ENCODE data around the gene RAD50. TPM values are rescaled to one million over a fixed set of nuclear protein-coding genes. Genes with fewer than 3 reads are reported as not detected.

RAD50 gene
- total and polyA plus RNA-seq, 10 of the 15 experiments (the other 5 are each of a cell fraction or from before 2014, with no cell fraction given) = 12.8 to 68.6 (median 47.0) TPM

DNA sequence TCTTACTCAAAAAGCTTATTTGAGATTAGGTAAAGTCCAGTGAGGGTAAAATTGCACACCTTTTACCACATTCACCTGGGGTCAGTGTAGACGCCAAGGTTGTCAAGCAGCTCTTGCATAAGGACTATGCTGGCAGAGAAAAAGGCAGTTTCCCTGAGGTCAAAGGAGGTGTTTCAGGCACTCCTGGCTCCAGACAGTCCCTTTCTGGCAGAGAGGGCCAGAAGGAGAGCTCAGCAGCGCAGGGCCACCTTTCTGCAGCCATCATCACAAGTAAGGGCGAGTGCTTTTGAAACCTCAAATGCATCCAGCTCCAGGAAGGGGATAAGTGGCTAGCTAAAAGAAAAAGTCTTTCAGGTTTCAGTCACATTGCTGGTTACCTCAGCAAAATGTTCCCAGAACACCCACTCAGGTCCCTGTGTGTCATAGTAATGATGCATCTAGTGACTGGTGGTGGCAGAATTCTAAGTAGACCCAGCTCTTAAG is 84.5 kb downstream of the RAD50 start (continued):
- TF ChIP-seq ATF2 (IDR thresholded peaks at IDR 0.05; ENCODE audit: low read length) = peak; percentile 59; the same call in 1 of the 2 replicates
- TF ChIP-seq EP300 (IDR thresholded peaks at IDR 0.05; ENCODE audit: borderline replicate concordance in 1 of 2, control insufficient read depth in 1 of 2, low read depth in 2 of 2, low read length in 2 of 2) = peak in 1 of 2 experiments; percentile 81; a peak in 2 of 4 replicates
- 0 out of 2 replicates have a peak, but pooled peaks have one; percentile 16 for TF ChIP-seq TAF1 (IDR thresholded peaks at IDR 0.05; ENCODE audit: borderline replicate concordance, low read depth, low read length)
- peak; percentile 47; the same call in 1 of the 2 replicates for TF ChIP-seq CBFB (IDR thresholded peaks at IDR 0.05; ENCODE audit: low read depth)
- no peak for TF ChIP-seq NR2C2 (IDR thresholded peaks at IDR 0.05; ENCODE audit: borderline replicate concordance, control insufficient read depth, insufficient read length, low read depth)
- TF ChIP-seq ETV6 (conservative IDR thresholded peaks at IDR 0.05 in 1 of 2, IDR thresholded peaks at IDR 0.05 in 1 of 2; ENCODE audit: borderline replicate concordance in 1 of 2, low read depth in 1 of 2) = peak in 1 of 2 experiments; percentile 53; a peak in 1 of 4 replicates
- peak; percentile 65; the same call in 1 of the 2 replicates for TF ChIP-seq IRF4 (IDR thresholded peaks at IDR 0.05; ENCODE audit: low read depth, low read length)
- TF ChIP-seq CHD2 (IDR thresholded peaks at IDR 0.05; ENCODE audit: borderline replicate concordance, low read depth, low read length) = 0 out of 2 replicates have a peak, but pooled peaks have one; percentile 19
- TF ChIP-seq ZNF217 (IDR thresholded peaks at IDR 0.05) = no peak
- peak; percentile 63; the same call in 1 of the 2 replicates for TF ChIP-seq RELB (IDR thresholded peaks at IDR 0.05; ENCODE audit: low read depth)
- TF ChIP-seq ZNF687 (IDR thresholded peaks at IDR 0.05) = 0 out of 2 replicates have a peak, but pooled peaks have one; percentile 17
- TF ChIP-seq YY1 (IDR thresholded peaks at IDR 0.05; ENCODE audit: low read depth, low read length) = 0 out of 2 replicates have a peak, but pooled peaks have one; percentile 31
- TF ChIP-seq CEBPB (IDR thresholded peaks at IDR 0.05; ENCODE audit: borderline replicate concordance in 1 of 2, low read depth in 2 of 2, low read length in 2 of 2) = 0 out of 4 replicates have a peak, but pooled peaks of 1 of the 2 experiments have one; percentile 73
- TF ChIP-seq IRF3 (IDR thresholded peaks at IDR 0.05) = no peak
- peak; percentile 7; the same call in 1 of the 2 replicates for TF ChIP-seq BMI1 (IDR thresholded peaks at IDR 0.05; ENCODE audit: borderline replicate concordance)
- peak; percentile 7; the same call in 1 of the 2 replicates for TF ChIP-seq LARP7 (IDR thresholded peaks at IDR 0.05)
- peak in 1 of 2 experiments; percentile 68; a peak in 1 of 3 replicates for TF ChIP-seq EGR1 (IDR thresholded peaks at IDR 0.05; ENCODE audit: borderline replicate concordance in 1 of 2, low read depth in 2 of 2, low read length in 2 of 2)
- TF ChIP-seq HCFC1 (IDR thresholded peaks at IDR 0.05; ENCODE audit: low read length) = no peak
- TF ChIP-seq IKZF1 (conservative IDR thresholded peaks at IDR 0.05) = peak; percentile 79
- TF ChIP-seq MEF2A (IDR thresholded peaks at IDR 0.05; ENCODE audit: insufficient read depth, low read depth, low read length) = 0 out of 2 replicates have a peak, but pooled peaks have one; percentile 26
- peak; percentile 69; the same call in 1 of the 2 replicates for TF ChIP-seq EED (IDR thresholded peaks at IDR 0.05; ENCODE audit: low read depth)

Measured in GM12878 (cell line).